Fibroblast of the aortic adventitia (primary cell): ENCODE measurements around the gene WWC1. TPM values are rescaled to one million over a fixed set of nuclear protein-coding genes. Genes with fewer than 3 reads are reported as not detected.
A peak's percentile ranks its signal among the peaks of the same experiment; 100 is the strongest.

Experiments used
- DNase-seq: peaks from one replicate; pipeline ENCODE4 v3.0.0-alpha.2; 2010; ENCODE audit warnings: low read depth
- H3K4me3 ChIP-seq: 2 replicates; pipeline ENCODE4 v1.5.1; 2011; ENCODE audit warnings: low read depth, mild to moderate bottlenecking, control low read depth, low read length, moderate library complexity
- CTCF ChIP-seq: IDR thresholded peaks from 2 replicates; pipeline ENCODE4 v1.5.1; 2011; ENCODE audit warnings: mild to moderate bottlenecking, low read length, control low read depth, inconsistent platforms; ENCODE audit not compliant: insufficient read depth
- total RNA-seq: library from RNA; depleted of rRNA; stranded (reverse); fragments of >200 nt; gene quantifications from 2 replicates; pipeline ENCODE4 v1.2.3, GENCODE V29; 2012; ENCODE audit warnings: low replicate concordance

WWC1 gene
- total RNA-seq, 1 donor: 0.45 TPM

DNA sequence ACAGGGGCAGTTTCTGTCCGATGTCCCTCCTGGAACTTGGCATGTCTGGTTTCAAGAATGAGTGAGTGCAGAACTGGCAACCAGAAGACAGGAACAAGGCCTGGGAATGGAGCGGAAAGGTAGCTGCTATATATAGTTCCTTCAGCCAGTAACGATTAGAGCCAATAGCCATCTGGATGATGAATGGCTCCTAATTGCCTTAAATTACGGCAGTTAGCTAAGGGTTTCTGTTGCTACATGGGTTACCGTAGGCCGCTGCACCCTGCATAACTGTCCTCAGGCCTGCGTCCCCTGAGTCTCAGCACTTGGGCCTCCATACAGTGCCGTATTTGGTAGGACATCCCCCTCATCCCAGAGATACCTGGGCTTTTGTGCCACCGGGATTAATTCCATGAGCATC is 29.4 kb downstream of the WWC1 start:
- TF ChIP-seq CTCF: no peak
- no peak for DNase-seq
- H3K4me3 ChIP-seq: no peak overlapping the region

- no peak overlapping the region for H3K4me3 ChIP-seq
- no peak for TF ChIP-seq CTCF
- no peak for DNase-seq
These were observed 33.6 kb downstream of the WWC1 start for GRCh38 chr5:168324859-168325630.

DNA sequence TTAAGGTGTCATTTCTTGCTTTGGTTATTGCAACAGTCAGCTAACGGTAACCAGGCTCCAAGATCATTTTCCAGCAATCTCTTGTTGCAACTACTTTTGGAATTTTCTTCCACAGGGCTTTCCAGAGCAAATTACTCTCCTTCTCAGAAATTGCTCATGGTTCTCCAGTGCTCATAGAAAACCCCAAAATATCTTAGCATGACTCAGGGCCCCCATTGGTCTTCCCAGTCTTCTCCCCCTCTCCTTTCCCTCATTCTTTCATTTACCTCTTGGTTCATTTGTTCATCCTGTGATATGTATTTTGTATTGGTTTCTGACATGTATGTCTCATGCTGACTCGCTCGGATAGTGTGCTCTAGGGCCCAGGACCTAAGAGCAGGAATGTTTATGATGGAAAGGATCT is 35.6 kb downstream of the WWC1 start:
- no peak overlapping the region for H3K4me3 ChIP-seq
- no peak for TF ChIP-seq CTCF
- DNase-seq: peak; percentile 60

GRCh38 chr5:168327451-168327850 is 36.0 kb downstream of the WWC1 start:
- no peak for TF ChIP-seq CTCF
- no peak for DNase-seq
- no peak overlapping the region for H3K4me3 ChIP-seq

DNA sequence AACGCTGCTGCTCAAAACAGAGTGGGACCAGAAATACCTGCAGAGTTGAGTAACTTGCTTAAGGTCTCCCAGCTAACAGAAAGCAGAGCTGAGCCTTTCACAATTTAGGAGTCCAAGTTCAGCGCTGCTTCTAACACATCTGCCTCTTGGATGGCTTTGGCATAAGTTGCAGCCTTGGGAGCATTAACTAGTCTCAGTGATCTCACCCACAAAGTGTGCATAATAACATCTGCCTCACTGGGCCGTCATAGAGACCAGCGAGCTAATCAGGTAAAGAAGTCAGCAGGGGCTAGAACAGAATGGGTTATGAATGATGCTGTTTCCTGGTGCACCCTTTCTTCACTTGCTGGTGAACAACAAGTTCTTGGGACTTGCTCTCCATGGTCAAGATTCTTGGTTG is 36.5 kb downstream of the WWC1 start:
- no peak overlapping the region for H3K4me3 ChIP-seq
- peak; percentile 53 for DNase-seq
- no peak for TF ChIP-seq CTCF

GRCh38 chr5:168328814-168329213 is 37.4 kb downstream of the WWC1 start:
- DNase-seq: no peak
- no peak for TF ChIP-seq CTCF

GRCh38 chr5:168329302-168329701 is 37.9 kb downstream of the WWC1 start:
- no peak for DNase-seq
- H3K4me3 ChIP-seq: no peak overlapping the region
- no peak for TF ChIP-seq CTCF

More at GRCh38 chr5:168328814-168329213, 37.4 kb downstream of the WWC1 start:
- H3K4me3 ChIP-seq: no peak overlapping the region
